WTC11 (cell line): ENCODE measurements around the gene FBXO47. TPM values are rescaled to one million over a fixed set of nuclear protein-coding genes. Genes with fewer than 3 reads are reported as not detected.
"Not testable (repeated sequence)": the region's sequence is repeated elsewhere in the genome, so short reads cannot be mapped to it uniquely, and the experiment has no call there.

Experiments
- ATAC-seq: fragments of 200-7000 bp; cut with Tn5 transposase; 2 replicates; pipeline ENCODE4 v1.10.0; 2021; ENCODE audit warnings: mild to moderate bottlenecking, moderate library complexity
- CTCF ChIA-PET: fragments of 300-600 bp; sonication (Branson Sonifier 250); formaldehyde crosslinking; loops from one replicate; lab custom pipeline; 2021; ENCODE audit warnings: antibody characterized with exemption; lab: Charles Lee
- POLR2A ChIA-PET: fragments of 350-600 bp; sonication (Branson Sonifier 250); formaldehyde crosslinking; loops from one replicate; lab custom pipeline; 2021; ENCODE audit warnings: antibody characterized with exemption; lab: Charles Lee
- DNase-seq: peaks from one replicate; pipeline ENCODE4 v3.0.0; 2021; ENCODE audit warnings: low spot score
- H3K27ac Mint-ChIP-seq: 2 replicates; pipeline ENCODE4 v1.8.0; 2021; ENCODE audit warnings: mixed read lengths
- H3K27me3 Mint-ChIP-seq: 2 replicates; pipeline ENCODE4 v1.8.0; 2021; ENCODE audit warnings: low read depth, mild to moderate bottlenecking, moderate library complexity, mixed read lengths
- H3K36me3 Mint-ChIP-seq: 2 replicates; pipeline ENCODE4 v1.8.0; 2021; ENCODE audit warnings: mixed read lengths
- H3K4me1 Mint-ChIP-seq: 2 replicates; pipeline ENCODE4 v1.8.0; 2022; ENCODE audit warnings: mixed read lengths
- H3K4me3 Mint-ChIP-seq: 2 replicates; pipeline ENCODE4 v1.8.0; 2021; ENCODE audit warnings: mild to moderate bottlenecking, moderate library complexity, mixed read lengths
- H3K9me3 Mint-ChIP-seq: 2 replicates; pipeline ENCODE4 v1.8.0; 2021; ENCODE audit warnings: mixed read lengths
- ATF1 ChIP-seq: sonication (generic); formaldehyde crosslinking; IDR thresholded peaks from 2 replicates; pipeline ENCODE4 v1.8.1; 2023; ENCODE audit warnings: mild to moderate bottlenecking, moderate library complexity, missing genetic modification reagents
- CBFB ChIP-seq: sonication (generic); formaldehyde crosslinking; IDR thresholded peaks from 2 replicates; pipeline ENCODE4 v1.8.1; 2022; ENCODE audit warnings: mild to moderate bottlenecking, low read depth, missing genetic modification reagents
- ESRRA ChIP-seq: sonication (generic); formaldehyde crosslinking; IDR thresholded peaks from 2 replicates; pipeline ENCODE4 v1.8.1; 2022; ENCODE audit warnings: mild to moderate bottlenecking, missing genetic modification reagents, borderline replicate concordance
- GTF2I ChIP-seq: fragments of 250-450 bp; sonication (Bioruptor Pico); conservative IDR thresholded peaks from 2 replicates; pipeline ENCODE4 v1.4.0; 2021; ENCODE audit warnings: mild to moderate bottlenecking
- MYBL2 ChIP-seq: sonication (generic); formaldehyde crosslinking; IDR thresholded peaks from 2 replicates; pipeline ENCODE4 v1.8.1; 2023; ENCODE audit warnings: mild to moderate bottlenecking, moderate library complexity, missing genetic modification reagents
- NFE2L1 ChIP-seq: sonication (generic); formaldehyde crosslinking; IDR thresholded peaks from 2 replicates; pipeline ENCODE4 v1.8.1; 2023; ENCODE audit warnings: missing genetic modification reagents
- NR3C1 ChIP-seq: sonication (generic); formaldehyde crosslinking; conservative IDR thresholded peaks from 2 replicates; pipeline ENCODE4 v1.8.1; 2023; ENCODE audit warnings: low read depth, mild to moderate bottlenecking, missing genetic modification reagents
- OVOL2 ChIP-seq: fragments of 250-450 bp; sonication (Bioruptor Pico); IDR thresholded peaks from 2 replicates; pipeline ENCODE4 v1.9.0; 2021; ENCODE audit warnings: mild to moderate bottlenecking, borderline replicate concordance
- RELA ChIP-seq: sonication (generic); formaldehyde crosslinking; IDR thresholded peaks from 2 replicates; pipeline ENCODE4 v1.8.1; 2022; ENCODE audit warnings: missing genetic modification reagents, mild to moderate bottlenecking, borderline replicate concordance
- TP53 ChIP-seq: sonication (generic); formaldehyde crosslinking; IDR thresholded peaks from 2 replicates; pipeline ENCODE4 v1.8.1; 2023; ENCODE audit warnings: mild to moderate bottlenecking, missing genetic modification reagents
- ZNF138 ChIP-seq: sonication (generic); formaldehyde crosslinking; conservative IDR thresholded peaks from 2 replicates; pipeline ENCODE4 v1.8.1; 2022; ENCODE audit warnings: mild to moderate bottlenecking, moderate library complexity, missing genetic modification reagents
- ZNF232 ChIP-seq: sonication (generic); formaldehyde crosslinking; IDR thresholded peaks from 2 replicates; pipeline ENCODE4 v1.8.0; 2022; ENCODE audit warnings: mild to moderate bottlenecking, missing genetic modification reagents
- ZNF396 ChIP-seq: fragments of 250-450 bp; sonication (Bioruptor Pico); IDR thresholded peaks from 2 replicates; pipeline ENCODE4 v1.8.0; 2021; ENCODE audit warnings: mild to moderate bottlenecking, moderate library complexity, borderline replicate concordance
- ZNF416 ChIP-seq: fragments of 250-450 bp; sonication (Bioruptor Pico); IDR thresholded peaks from 2 replicates; pipeline ENCODE4 v1.9.0; 2021; ENCODE audit warnings: mild to moderate bottlenecking, inconsistent platforms
- total RNA-seq: library from RNA; stranded (reverse); gene quantifications from 3 replicates; pipeline ENCODE4 v1.2.3, GENCODE V29; 2021
- TF ChIP-seq, protein P1 (sequence below): fragments of 250-450 bp; sonication (Bioruptor Pico); IDR thresholded peaks from 2 replicates; pipeline ENCODE4 v1.9.0; 2021; ENCODE audit warnings: moderate library complexity, mild to moderate bottlenecking, inconsistent platforms, borderline replicate concordance
- TF ChIP-seq, protein P2 (sequence below): sonication (generic); formaldehyde crosslinking; IDR thresholded peaks from 2 replicates; pipeline ENCODE4 v1.8.1; 2023; ENCODE audit warnings: mild to moderate bottlenecking, missing genetic modification reagents
- TF ChIP-seq, protein P3 (sequence below): sonication (generic); formaldehyde crosslinking; IDR thresholded peaks from 2 replicates; pipeline ENCODE4 v1.8.0; 2022; ENCODE audit warnings: mild to moderate bottlenecking, missing genetic modification reagents
- TF ChIP-seq, protein P4 (sequence below): sonication (generic); formaldehyde crosslinking; IDR thresholded peaks from 2 replicates; pipeline ENCODE4 v1.8.0; 2023; ENCODE audit warnings: missing genetic modification reagents, mild to moderate bottlenecking, borderline replicate concordance
- TF ChIP-seq, protein P5 (sequence below): sonication (generic); formaldehyde crosslinking; IDR thresholded peaks from 2 replicates; pipeline ENCODE4 v1.8.1; 2023; ENCODE audit warnings: mild to moderate bottlenecking, missing genetic modification reagents, moderate library complexity

Gene FBXO47
- total RNA-seq, 1 experiment from 2014 or later = not detected

DNA sequence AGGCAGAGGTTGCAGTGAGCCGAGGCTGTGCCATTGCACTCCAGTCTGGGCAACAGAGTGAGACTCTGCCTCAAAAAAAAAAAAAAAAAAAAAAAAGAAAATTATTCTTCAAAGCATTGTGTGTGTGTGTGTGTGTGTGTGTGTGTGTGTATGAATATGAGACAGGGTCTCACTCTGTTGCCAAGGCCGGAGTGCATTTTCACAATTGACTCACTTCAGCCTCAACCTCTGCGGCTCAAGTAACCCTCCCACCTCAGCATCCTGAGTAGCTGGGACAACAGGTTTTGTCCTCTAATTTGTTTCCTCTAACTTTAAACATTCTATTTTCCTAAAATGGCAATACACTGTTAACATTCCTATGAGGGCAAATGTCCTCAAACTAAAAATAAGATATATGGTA lies 7.7 kb downstream of the FBXO47 start (continued):
- TF ChIP-seq, protein P1, sequence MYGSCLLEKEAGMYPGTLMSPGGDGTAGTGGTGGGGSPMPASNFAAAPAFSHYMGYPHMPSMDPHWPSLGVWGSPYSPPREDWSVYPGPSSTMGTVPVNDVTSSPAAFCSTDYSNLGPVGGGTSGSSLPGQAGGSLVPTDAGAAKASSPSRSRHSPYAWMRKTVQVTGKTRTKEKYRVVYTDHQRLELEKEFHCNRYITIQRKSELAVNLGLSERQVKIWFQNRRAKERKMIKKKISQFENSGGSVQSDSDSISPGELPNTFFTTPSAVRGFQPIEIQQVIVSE (CRISPR knock-in tag) = no peak
- TF ChIP-seq ZNF416 (CRISPR knock-in tag) = no peak

DNA sequence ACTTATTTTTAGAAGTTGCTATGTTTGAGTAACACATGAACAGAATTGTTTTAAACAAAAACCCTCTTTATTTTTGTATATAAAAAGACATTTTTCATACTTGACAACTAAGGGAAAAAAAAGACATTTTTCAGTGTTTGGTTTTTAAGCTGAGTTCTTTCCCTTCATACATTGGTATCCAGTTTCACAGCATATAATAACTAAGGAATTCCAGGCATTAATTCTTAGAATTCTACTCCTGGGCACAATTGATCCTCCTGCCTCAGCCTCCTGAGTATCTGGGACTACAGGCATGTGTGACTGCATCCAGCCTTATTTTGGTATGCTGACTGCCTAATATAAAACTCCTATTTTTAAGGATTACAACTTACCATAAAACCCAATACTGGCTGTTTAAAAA lies 8.4 kb downstream of the FBXO47 start:
- ATAC-seq (no peak), DNase-seq (no peak)
- H3K36me3 Mint-ChIP-seq = no peaks in the 10 kb centered on the region
- POLR2A ChIA-PET = no interaction called here
- no peaks in the 10 kb centered on the region for H3K27me3 Mint-ChIP-seq
- no peak overlapping the region for H3K4me3 Mint-ChIP-seq
- no peak overlapping the region for H3K27ac Mint-ChIP-seq
- no peaks in the 10 kb centered on the region for H3K9me3 Mint-ChIP-seq
- TF ChIP-seq, protein P2, sequence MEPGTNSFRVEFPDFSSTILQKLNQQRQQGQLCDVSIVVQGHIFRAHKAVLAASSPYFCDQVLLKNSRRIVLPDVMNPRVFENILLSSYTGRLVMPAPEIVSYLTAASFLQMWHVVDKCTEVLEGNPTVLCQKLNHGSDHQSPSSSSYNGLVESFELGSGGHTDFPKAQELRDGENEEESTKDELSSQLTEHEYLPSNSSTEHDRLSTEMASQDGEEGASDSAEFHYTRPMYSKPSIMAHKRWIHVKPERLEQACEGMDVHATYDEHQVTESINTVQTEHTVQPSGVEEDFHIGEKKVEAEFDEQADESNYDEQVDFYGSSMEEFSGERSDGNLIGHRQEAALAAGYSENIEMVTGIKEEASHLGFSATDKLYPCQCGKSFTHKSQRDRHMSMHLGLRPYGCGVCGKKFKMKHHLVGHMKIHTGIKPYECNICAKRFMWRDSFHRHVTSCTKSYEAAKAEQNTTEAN (CRISPR knock-in tag) = no peak
- no peak for TF ChIP-seq GTF2I (CRISPR knock-in tag)
- TF ChIP-seq RELA = no peak
- TF ChIP-seq, all 79 proteins: peak for 0
- no peaks in the 10 kb centered on the region for H3K4me1 Mint-ChIP-seq
- CTCF ChIA-PET = interaction anchor here (1.0 to 1.9 kb wide), 2 partner anchors 24 to 34 kb away, joined by 3 to 8 read pairs; partner anchors contain the start of gene LASP1NB

DNA sequence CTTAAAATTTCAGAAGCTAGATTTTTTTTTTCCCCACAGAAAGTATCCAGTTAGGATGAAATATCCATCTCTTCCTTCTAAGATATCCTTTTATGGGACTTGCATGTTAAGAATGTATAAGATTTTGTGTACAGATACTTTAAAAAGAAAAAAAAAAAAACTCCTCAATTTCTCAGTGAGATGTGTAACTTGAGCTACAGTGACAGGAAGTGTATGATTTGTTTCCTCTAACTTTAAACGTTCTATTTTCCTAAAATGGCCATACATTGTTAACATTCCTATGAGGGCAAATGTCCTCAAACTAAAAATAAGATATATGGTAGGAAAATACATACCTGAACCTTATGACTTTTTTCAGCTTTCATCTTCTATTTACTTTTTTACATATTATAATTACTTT lies 8.9 kb downstream of the FBXO47 start:
- POLR2A ChIA-PET = no interaction called here
- ATAC-seq = no peak
- Mint-ChIP-seq H3K27me3 (no peaks in the 10 kb centered on the region), H3K9me3 (no peaks in the 10 kb centered on the region), H3K36me3 (no peaks in the 10 kb centered on the region), H3K4me1 (no peaks in the 10 kb centered on the region), H3K27ac (no peak overlapping the region), H3K4me3 (no peak overlapping the region)
- no peak for DNase-seq
- CTCF ChIA-PET = interaction anchor here (1.9 kb wide), 1 partner anchor 34 kb away, joined by 8 read pairs; the partner anchor contains the start of gene LASP1NB
- TF ChIP-seq ESRRA (no peak), CBFB (CRISPR knock-in tag) (no peak), OVOL2 (CRISPR knock-in tag) (no peak), ZNF138 (CRISPR knock-in tag) (no peak), MYBL2 (CRISPR knock-in tag) (no peak), TP53 (CRISPR knock-in tag) (no peak), ZNF396 (CRISPR knock-in tag) (no peak), NFE2L1 (no peak), NR3C1 (CRISPR knock-in tag) (no peak), ZNF232 (CRISPR knock-in tag) (no peak), ATF1 (CRISPR knock-in tag) (no peak)
- TF ChIP-seq, protein P3, sequence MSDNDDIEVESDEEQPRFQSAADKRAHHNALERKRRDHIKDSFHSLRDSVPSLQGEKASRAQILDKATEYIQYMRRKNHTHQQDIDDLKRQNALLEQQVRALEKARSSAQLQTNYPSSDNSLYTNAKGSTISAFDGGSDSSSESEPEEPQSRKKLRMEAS = no peak
- TF ChIP-seq, protein P4, sequence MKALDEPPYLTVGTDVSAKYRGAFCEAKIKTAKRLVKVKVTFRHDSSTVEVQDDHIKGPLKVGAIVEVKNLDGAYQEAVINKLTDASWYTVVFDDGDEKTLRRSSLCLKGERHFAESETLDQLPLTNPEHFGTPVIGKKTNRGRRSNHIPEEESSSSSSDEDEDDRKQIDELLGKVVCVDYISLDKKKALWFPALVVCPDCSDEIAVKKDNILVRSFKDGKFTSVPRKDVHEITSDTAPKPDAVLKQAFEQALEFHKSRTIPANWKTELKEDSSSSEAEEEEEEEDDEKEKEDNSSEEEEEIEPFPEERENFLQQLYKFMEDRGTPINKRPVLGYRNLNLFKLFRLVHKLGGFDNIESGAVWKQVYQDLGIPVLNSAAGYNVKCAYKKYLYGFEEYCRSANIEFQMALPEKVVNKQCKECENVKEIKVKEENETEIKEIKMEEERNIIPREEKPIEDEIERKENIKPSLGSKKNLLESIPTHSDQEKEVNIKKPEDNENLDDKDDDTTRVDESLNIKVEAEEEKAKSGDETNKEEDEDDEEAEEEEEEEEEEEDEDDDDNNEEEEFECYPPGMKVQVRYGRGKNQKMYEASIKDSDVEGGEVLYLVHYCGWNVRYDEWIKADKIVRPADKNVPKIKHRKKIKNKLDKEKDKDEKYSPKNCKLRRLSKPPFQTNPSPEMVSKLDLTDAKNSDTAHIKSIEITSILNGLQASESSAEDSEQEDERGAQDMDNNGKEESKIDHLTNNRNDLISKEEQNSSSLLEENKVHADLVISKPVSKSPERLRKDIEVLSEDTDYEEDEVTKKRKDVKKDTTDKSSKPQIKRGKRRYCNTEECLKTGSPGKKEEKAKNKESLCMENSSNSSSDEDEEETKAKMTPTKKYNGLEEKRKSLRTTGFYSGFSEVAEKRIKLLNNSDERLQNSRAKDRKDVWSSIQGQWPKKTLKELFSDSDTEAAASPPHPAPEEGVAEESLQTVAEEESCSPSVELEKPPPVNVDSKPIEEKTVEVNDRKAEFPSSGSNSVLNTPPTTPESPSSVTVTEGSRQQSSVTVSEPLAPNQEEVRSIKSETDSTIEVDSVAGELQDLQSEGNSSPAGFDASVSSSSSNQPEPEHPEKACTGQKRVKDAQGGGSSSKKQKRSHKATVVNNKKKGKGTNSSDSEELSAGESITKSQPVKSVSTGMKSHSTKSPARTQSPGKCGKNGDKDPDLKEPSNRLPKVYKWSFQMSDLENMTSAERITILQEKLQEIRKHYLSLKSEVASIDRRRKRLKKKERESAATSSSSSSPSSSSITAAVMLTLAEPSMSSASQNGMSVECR (CRISPR knock-in tag) = no peak
- TF ChIP-seq, protein P1 (CRISPR knock-in tag) = no peak
- TF ChIP-seq, protein P5, sequence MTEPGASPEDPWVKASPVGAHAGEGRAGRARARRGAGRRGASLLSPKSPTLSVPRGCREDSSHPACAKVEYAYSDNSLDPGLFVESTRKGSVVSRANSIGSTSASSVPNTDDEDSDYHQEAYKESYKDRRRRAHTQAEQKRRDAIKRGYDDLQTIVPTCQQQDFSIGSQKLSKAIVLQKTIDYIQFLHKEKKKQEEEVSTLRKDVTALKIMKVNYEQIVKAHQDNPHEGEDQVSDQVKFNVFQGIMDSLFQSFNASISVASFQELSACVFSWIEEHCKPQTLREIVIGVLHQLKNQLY (CRISPR knock-in tag) = no peak

DNA sequence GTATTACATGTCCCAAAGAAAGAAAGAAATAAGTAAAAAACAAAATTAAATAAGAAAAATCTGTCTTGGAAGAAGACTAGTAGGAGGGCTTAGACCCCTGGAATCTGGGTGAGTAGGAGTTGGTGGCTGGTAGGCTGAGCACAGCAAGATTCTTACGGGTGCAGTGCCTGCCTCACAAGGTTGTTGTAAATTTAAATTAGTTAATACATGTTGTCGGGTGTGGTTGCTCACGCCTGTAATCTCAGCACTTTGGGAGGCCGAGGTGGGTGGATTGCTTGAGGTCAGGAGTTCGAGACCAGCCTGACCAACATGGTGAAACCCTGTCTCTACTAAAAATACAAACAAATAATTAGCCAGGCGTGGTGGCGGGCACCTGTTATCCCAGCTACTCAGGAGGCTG lies 13.4 kb downstream of the FBXO47 start:
- POLR2A ChIA-PET, H3K27me3 Mint-ChIP-seq, DNase-seq, H3K4me3 Mint-ChIP-seq, H3K27ac Mint-ChIP-seq, ATAC-seq, H3K36me3 Mint-ChIP-seq, CTCF ChIA-PET, H3K9me3 Mint-ChIP-seq, H3K4me1 Mint-ChIP-seq: not testable (repeated sequence)
